Endothelial cell of umbilical vein (primary cell): ENCODE results near the gene MIGA2. TPM values are rescaled to one million over a fixed set of nuclear protein-coding genes. Genes with fewer than 3 reads are reported as not detected.

Source experiments
- BruUV-seq: library from RNA; stranded (reverse); fragments of 400-500 nt; replicated peaks from 2 replicates; lab custom pipeline; 2021; lab: Mats Ljungman, UMichigan
- CTCF ChIA-PET: fragments of 300-600, 350-600 bp; sonication (Branson Sonifier 250); formaldehyde crosslinking; loops from one replicate; lab custom pipeline; 2021; ENCODE audit warnings: antibody characterized with exemption, inconsistent platforms; lab: Charles Lee
- POLR2A ChIA-PET: fragments of 300-600, 350-600 bp; sonication (Branson Sonifier 250); formaldehyde crosslinking; loops from one replicate; lab custom pipeline; 2021; ENCODE audit warnings: antibody characterized with exemption, inconsistent platforms; lab: Charles Lee
- DNase-seq: peaks from one replicate; pipeline ENCODE4 v3.0.0-alpha.2; 2011; ENCODE audit warnings: low read depth, low spot score
- FAIRE-seq: peaks from 2 replicates; lab custom pipeline; 2011; peaks lifted over from hg19 to GRCh38; lab: Jason Lieb, UNC
- H2AFZ ChIP-seq: 2 replicates; pipeline ENCODE4 v1.6.0; 2012; ENCODE audit warnings: low read depth, low read length, control low read depth, inconsistent platforms
- H3K27ac ChIP-seq: 2 replicates; pipeline ENCODE4 v1.5.1; 2011; ENCODE audit warnings: low read depth, mild to moderate bottlenecking, control low read depth, low read length, moderate library complexity; ENCODE audit not compliant: insufficient read depth
- H3K27me3 ChIP-seq, 2 experiments: 2 replicates each; pipeline versions ENCODE4 v1.6.0 to v1.6.1; 2011; ENCODE audit warnings: low read length in 2 of 2, mixed read lengths in 1 of 2; ENCODE audit not compliant: control insufficient read depth in 2 of 2, insufficient read depth in 2 of 2
- H3K36me3 ChIP-seq, 2 experiments: 2 replicates in 1 of 2; 3 replicates in 1 of 2; pipeline ENCODE4 v1.5.1; 2011; ENCODE audit warnings: low read length in 2 of 2, mild to moderate bottlenecking in 1 of 2, moderate library complexity in 1 of 2; ENCODE audit not compliant: control insufficient read depth in 2 of 2, insufficient read depth in 2 of 2; ENCODE audit errors: extremely low read depth in 1 of 2
- H3K4me1 ChIP-seq: 3 replicates; pipeline ENCODE4 v1.5.1; 2011; ENCODE audit warnings: mild to moderate bottlenecking, low read length; ENCODE audit not compliant: control insufficient read depth, insufficient read depth; ENCODE audit errors: extremely low read depth
- H3K4me2 ChIP-seq: 2 replicates; pipeline ENCODE4 v1.6.1; 2011; ENCODE audit warnings: low read length, control low read depth, mixed read lengths; ENCODE audit not compliant: insufficient read depth
- H3K4me3 ChIP-seq, 3 experiments: fragments of 200-600 bp in 1 of 3; sonication (generic), shearing (Covaris generic) in 1 of 3; replicated peaks in 1 of 3; 2 replicates each; pipeline ENCODE4 v1.5.1; 2011 to 2016; ENCODE audit warnings: control low read depth in 3 of 3, low read length in 3 of 3, mild to moderate bottlenecking in 2 of 3, inconsistent platforms in 1 of 3, low read depth in 1 of 3, moderate library complexity in 1 of 3; ENCODE audit not compliant: insufficient read depth in 1 of 3
- H3K79me2 ChIP-seq: 2 replicates; pipeline ENCODE4 v1.6.0; 2012; ENCODE audit warnings: low read length, inconsistent platforms; ENCODE audit not compliant: control insufficient read depth, insufficient read depth
- H3K9ac ChIP-seq: replicated peaks from 2 replicates; pipeline ENCODE3; 2011; ENCODE audit warnings: low read length, control low read depth; ENCODE audit not compliant: insufficient read depth; ENCODE audit errors: extremely low read depth
- H3K9me1 ChIP-seq: replicated peaks from 3 replicates; pipeline ENCODE4 v1.6.0; 2011; ENCODE audit warnings: mild to moderate bottlenecking, low read length; ENCODE audit not compliant: control insufficient read depth, insufficient read depth; ENCODE audit errors: extremely low read depth
- H3K9me3 ChIP-seq: replicated peaks from 2 replicates; pipeline ENCODE4 v1.5.1; 2012; ENCODE audit warnings: low read length, inconsistent platforms; ENCODE audit not compliant: control insufficient read depth, insufficient read depth
- H4K20me1 ChIP-seq: replicated peaks from 2 replicates; pipeline ENCODE3; 2011; ENCODE audit warnings: mild to moderate bottlenecking, low read length; ENCODE audit not compliant: control insufficient read depth, insufficient read depth; ENCODE audit errors: extremely low read depth
- CTCF ChIP-seq, 2 donors: IDR thresholded peaks; 1 replicate in 1 of 2; 2 replicates in 1 of 2; pipeline ENCODE4 v1.5.1; 2011; ENCODE audit warnings: low read length in 2 of 2, mild to moderate bottlenecking in 2 of 2, moderate library complexity in 2 of 2, control low read depth in 1 of 2, inconsistent platforms in 1 of 2, low read depth in 1 of 2; ENCODE audit not compliant: insufficient read depth in 1 of 2; ENCODE audit errors: extremely low read depth in 1 of 2
- EZH2 ChIP-seq: IDR thresholded peaks from 2 replicates; pipeline ENCODE4 v1.6.1; 2012; ENCODE audit warnings: borderline replicate concordance, low read depth, mild to moderate bottlenecking, moderate library complexity, low read length, inconsistent platforms; ENCODE audit not compliant: severe bottlenecking
- FOS ChIP-seq: IDR thresholded peaks from 2 replicates; pipeline ENCODE4 v1.6.1; 2011; ENCODE audit warnings: mild to moderate bottlenecking, low read length, moderate library complexity, borderline replicate concordance; ENCODE audit not compliant: insufficient read depth
- GATA2 ChIP-seq: IDR thresholded peaks from 2 replicates; pipeline ENCODE4 v1.7.0; 2011; ENCODE audit warnings: low read depth, mild to moderate bottlenecking, moderate library complexity, mixed read lengths, low read length; ENCODE audit not compliant: insufficient read length, insufficient read depth
- JUN ChIP-seq: IDR thresholded peaks from 2 replicates; pipeline ENCODE4 v1.6.1; 2011; ENCODE audit warnings: borderline replicate concordance, low read depth; ENCODE audit not compliant: insufficient read length, insufficient read depth
- MAX ChIP-seq: IDR thresholded peaks from 2 replicates; pipeline ENCODE4 v1.6.1; 2011; ENCODE audit not compliant: insufficient read depth, insufficient read length
- MYC ChIP-seq: IDR thresholded peaks from one replicate; pipeline ENCODE4 v1.6.1; 2011; ENCODE audit warnings: mild to moderate bottlenecking, low read depth, low read length
- POLR2A ChIP-seq: IDR thresholded peaks from 2 replicates; pipeline ENCODE4 v1.6.1; 2012; ENCODE audit warnings: low read depth, mild to moderate bottlenecking, control low read depth, low read length
- POLR2AphosphoS5 ChIP-seq: IDR thresholded peaks from 2 replicates; pipeline ENCODE4 v1.6.1; 2012; ENCODE audit warnings: low read depth, mild to moderate bottlenecking, control low read depth, low read length, moderate library complexity; ENCODE audit not compliant: insufficient read depth
- dilution Hi-C: fragments of 300-500 bp; cut with MboI; formaldehyde crosslinking; loops from one replicate; pipeline ENCODE4 v1.15.0; 2019; ENCODE audit warnings: low sequenced_read_pairs; ENCODE audit not compliant: extremely low pct_ligation_motif_present
- intact Hi-C: fragments of 100-400 bp; cut with micrococcal nuclease; formaldehyde crosslinking; loops from one replicate; pipeline ENCODE4 v1.10.0; 2022
- polyA plus RNA-seq, 4 experiments: library from polyadenylated mRNA; depleted of rRNA in 3 of 4; stranded (reverse) in 3 of 4; unstranded in 1 of 4; fragments of >200 nt; gene quantifications; 2 replicates each; pipeline versions ENCODE4 v1.2.1 to v1.2.3, GENCODE V29; 2011 to 2012; ENCODE audit warnings: missing spikeins in 1 of 4
- total RNA-seq: library from RNA; stranded (reverse); gene quantifications from 2 replicates; pipeline ENCODE4 v1.2.3, GENCODE V29; 2021

The MIGA2 gene
- total and polyA plus RNA-seq, 2 donors (not counting 3 experiments of a cell fraction or from before 2014, with no cell fraction given) = 27.7 to 28.0 TPM

GRCh38 chr9:129072171-129072570 lies 35.7 kb downstream of the MIGA2 start:
- BruUV-seq = no TSS peak
- H3K9me3 ChIP-seq = no peaks in the 10 kb centered on the region
- intact Hi-C loops = no loop called here
- H2AFZ ChIP-seq = no peak overlapping the region
- H3K4me2 ChIP-seq = no peak overlapping the region
- DNase-seq (no peak), FAIRE-seq (no peak)
- H3K9ac ChIP-seq = no peak overlapping the region
- H3K79me2 ChIP-seq = no peaks in the 10 kb centered on the region
- H4K20me1 ChIP-seq = no peaks in the 10 kb centered on the region
- TF ChIP-seq MAX (no peak), JUN (no peak), CTCF (IDR thresholded peaks at IDR 0.05; ENCODE audit: extremely low read depth in 1 of 2, insufficient read depth in 1 of 2, low read depth in 1 of 2, low read length in 2 of 2) (no peak), GATA2 (no peak), FOS (no peak), MYC (no peak), POLR2AphosphoS5 (no peak), EZH2 (no peak), POLR2A (no peak)
- H3K9me1 ChIP-seq = no peaks in the 10 kb centered on the region
- H3K4me1 ChIP-seq = no peaks in the 10 kb centered on the region
- dilution Hi-C loops = no loop called here
- no peak overlapping the region for H3K27ac ChIP-seq
- no peaks in the 10 kb centered on the region for H3K27me3 ChIP-seq
- ChIA-PET CTCF (no interaction called here), POLR2A (no interaction called here)
- H3K4me3 ChIP-seq = no peak overlapping the region
- H3K36me3 ChIP-seq = peaks cover 0 to 19% of the 10 kb centered on the region in 2 experiments
